HL-60/S4 treated with retinoic acid at 250 ng/mL for 4 days and 3 days (cell line): ENCODE results near the gene KCNQ2.
"Not testable (repeated sequence)": the region's sequence is repeated elsewhere in the genome, so short reads cannot be mapped to it uniquely, and the experiment has no call there.

Experiments
- in situ Hi-C: fragments of 300-500 bp; cut with MboI; formaldehyde crosslinking; loops from 2 replicates; pipeline ENCODE4 v1.7.0; 2022; ENCODE audit warnings: low sequenced_read_pairs

Gene KCNQ2

DNA sequence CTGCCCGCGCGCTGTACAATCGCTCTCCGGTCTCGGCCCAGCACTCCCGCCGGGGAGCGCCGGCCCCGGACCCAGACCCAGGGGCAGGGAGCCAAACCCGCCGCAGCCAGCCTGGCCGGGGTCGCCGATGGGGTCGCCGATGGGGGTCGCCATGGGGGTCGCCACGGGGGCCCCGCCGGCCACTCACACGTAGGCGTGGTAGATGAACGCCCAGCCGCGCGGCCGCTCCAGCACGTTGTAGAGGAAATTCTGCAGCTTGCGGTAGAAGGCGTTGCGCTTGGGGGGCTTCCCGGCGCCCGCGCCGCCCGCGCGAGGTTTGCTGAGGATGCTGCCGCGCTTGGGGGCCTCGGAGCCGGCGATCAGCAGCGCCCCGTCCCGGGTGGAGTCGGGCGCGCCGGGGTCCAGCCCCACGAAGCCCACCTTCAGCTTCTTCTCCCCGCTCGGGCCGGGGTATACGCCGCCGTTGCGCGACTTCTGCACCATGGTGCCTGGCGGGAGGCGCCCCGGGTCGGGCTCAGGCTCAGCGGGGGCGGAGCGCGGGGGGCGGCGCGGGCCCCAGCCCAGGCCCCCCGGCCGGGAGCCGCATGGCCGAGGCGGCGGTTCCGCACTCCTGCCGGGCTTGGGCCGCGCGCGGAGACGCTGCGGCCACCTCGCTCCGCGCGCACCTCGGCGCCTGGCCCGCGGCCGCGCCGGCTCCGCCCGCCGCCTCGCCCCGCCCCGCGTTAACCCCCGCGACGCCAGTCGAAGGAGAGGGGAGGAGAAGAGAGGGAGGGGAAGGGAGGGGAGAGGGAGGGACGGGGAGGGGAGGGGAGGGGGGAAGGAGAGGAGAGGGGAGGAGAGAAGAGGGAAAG, at the start of gene KCNQ2:
KCNQ2 (minus strand) TSS at position 675 of the 851 bp plus-strand sequence; CDS start at position 483, 192 bp downstream.
- in situ Hi-C loops = no loop called here

DNA sequence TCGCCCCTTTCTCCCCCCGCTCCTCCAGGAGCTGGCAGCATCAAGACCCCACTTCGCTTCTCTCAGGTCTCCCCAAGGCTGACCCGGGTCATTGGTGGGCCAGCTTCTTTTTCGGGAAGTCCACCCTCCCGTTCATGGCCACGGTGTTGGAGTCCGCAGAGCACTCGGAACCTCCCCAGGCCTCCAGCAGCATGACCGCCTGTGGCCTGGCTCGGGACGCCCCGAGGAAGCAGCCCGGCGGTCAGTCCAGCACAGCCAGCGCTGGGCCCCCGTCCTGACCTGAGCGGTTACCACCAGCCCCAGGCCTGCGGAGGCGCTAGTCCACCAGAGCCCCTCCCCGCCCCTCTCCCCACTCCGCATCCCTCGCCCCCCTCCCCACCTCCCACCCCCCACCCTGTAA, 49.1 kb upstream of the KCNQ2 start:
- in situ Hi-C loops = no loop called here

DNA sequence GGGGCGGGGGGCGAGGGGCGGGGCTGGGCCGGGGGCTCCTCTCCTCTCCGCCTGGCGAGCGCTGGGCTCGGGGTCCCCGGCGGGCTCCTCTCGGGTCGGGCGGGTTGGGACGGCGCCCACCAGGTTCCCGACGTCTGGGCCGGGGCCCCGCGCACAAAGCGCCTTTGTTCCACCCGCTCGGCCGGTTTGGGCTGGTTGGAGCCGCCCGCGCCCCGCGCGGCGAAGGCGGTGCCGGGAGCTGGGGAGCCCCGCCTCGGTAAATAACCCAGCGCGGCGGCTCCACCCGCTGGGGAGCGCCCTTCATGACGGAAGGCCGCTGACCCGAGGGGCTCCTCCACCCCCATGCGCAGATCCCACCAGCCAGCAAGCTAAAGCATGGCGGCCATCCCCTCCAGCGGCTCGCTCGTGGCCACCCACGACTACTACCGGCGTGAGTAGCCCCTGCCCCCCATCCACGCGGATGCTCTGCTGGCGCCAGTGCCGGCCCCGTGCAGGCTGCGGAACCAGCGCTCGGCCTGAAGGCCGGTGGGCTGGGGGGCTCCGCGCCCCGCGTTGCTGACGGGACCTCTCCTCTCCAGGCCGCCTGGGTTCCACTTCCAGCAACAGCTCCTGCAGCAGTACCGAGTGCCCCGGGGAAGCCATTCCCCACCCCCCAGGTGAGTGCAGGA, 48.6 kb upstream of the KCNQ2 start:
- in situ Hi-C loops = no loop called here

DNA sequence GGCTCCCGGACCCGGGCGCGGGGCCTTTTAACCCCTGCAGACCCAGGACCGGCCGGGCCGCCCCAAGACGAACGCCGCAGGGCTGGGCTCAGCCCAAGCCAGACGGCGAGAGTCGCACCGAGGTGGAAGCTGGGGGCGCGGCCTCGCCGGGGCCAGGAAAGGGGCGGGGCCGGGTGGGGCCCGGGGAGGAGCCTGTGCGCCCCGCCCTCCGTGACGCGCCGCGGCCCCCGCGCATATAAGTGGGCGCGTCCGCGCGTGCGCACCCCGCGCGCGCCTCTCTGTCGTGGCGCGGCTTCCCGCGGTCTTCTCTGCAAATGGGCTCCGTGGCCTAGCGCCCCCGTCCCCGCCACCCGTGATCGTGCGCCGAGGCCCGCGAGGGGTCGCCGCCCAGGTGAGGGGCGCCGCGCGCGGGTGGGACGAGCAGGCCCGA, 48.1 kb upstream of the KCNQ2 start, which contains the start of gene PPDPF:
PPDPF (plus strand) TSS at position 262 of the 430 bp plus-strand sequence. CDS start 544 bp downstream, outside the sequence.
- in situ Hi-C loops = no loop called here

DNA sequence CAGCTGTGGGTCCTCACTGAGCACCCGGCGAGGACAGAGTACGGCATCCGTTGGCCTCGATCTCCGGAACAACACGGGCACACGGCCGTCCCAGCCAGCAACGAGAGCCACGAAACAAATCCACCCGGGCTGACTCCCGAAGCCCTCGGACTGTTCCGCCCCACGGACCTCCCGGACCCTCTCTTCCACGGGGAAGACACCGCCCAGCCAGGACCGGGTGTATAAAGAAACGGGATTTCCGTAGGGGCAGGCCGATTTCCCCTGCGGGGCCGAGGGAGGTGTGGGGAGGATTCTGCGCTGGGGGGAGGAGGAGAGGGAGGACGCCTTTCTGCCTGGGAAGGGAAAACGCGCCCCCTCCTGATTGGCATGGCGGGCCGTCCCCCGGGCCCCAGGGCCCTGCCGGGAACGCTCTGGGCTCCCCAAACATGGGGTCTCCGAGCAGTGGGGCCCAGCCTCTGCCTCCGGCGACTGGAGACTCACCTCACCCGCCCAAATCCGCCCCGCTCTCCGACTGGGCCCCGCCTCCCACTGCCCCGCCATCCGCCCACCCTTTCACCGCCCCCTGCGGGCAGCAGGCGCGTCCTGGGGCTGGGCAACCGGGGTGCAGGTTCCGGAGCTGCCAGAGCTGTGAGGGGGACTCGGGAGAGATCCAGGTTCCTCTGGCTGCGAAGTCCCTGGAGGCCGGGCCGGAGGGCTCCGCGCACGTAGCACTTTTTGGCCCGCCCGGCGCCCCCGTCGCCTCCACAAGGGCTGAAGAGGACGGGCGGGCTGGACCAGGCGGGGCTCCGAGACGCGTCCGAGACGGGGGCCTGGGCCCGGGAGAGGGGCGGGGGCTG, 47.4 kb upstream of the KCNQ2 start:
- in situ Hi-C loops = no loop called here

DNA sequence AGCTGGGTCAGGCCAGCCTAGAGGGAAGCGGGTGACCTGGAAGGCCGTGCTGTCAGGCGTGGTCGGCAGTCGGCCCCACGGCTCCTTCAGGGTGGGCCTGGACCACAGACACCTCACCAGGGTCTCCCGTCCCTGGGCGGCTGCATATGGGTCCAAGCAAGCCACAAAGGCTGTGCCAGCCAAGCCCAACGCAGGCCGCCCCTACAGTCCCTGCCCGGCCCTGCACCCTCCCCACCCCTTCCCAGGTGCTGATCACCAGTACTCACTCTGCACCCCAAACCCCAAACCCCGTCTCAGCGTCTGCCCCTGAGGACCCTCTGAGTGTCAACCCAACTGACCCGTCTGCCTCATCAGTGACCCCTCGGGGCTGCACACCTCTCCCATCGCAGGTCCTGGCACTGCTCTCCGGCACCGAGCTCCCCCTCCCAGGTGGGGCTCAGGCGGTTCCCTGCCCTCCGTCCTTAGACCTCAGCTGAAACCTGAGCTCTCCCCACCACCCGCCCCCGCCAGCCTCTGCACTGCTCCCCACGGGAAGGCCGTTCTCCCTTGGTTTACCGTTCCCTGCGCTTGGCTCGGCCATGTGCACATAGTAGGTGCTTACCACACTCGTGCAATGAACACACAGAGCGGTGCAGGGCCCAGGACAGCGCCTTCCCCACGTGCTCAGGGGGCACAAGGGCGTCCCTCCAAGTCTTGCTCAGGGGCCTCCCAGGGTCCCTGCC, 46.7 kb upstream of the KCNQ2 start:
- in situ Hi-C loops = no loop called here

DNA sequence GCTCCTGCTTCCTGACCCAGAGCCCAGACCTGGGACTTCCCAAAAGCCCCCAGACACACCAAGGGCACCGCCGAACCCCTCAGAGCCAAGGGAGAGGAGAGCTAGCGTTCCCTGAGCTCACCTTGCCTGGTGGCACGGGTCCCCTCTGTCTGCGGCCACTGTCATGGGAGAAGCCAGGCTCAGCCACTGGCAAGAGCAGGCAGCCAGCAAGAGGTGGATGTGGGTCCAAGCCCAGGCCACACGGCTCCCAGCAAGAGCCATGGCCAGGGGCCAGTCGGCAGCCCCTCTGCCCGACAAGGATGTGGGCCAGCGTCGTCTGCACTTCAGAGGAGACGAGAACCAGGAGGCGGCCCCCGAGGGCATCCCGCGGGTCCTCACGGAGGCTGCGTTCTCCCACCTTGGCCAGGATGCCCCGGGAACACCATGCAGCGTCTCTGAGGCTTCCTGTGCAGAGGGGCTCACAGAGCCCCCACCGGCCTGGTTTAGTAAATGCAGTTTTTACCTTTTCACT, 46.0 kb upstream of the KCNQ2 start:
- in situ Hi-C loops = no loop called here

DNA sequence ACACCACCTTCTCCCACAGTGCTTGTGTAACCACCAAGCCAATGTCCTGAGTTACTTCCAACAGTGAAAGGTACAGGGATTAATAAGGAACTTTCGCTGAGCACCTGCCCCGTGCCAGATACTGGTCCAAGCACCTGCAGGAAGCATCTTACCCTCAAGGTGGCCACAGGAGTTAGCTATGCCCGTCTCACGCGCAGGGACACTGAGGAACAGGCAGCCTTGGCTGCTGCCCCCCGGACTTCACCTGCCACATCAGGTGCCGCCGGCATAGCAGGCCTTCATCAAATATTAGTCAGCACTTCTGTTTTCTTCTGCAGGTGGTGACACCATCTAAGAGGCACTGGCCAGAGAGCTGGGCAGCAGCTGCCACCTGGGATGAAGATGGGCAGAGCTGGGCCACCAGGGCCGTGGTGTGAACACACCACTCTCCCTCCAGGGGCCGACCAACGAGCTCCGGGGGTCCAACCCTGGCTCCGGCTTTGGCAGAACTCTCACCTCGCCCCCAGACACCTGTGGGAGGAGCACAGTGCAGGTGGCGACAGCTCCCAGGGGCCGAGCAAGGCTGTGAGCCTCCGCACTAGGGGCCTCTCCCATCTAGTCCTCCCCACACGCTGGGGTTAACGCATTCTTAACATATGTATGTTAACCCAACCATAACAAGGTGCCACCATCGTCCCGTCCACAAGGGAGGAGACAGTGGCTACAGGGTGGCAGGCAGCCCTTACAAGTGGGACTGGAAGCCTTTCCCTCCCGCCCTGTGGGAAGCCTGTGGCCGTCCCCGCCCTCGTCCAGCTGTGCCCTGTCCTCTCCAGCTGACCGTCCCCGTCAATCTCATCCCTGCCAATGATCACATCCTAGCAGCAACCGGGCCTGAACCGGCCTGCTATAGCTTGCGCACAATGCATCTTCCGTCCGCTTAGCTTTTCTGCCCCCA, 45.2 kb upstream of the KCNQ2 start:
- in situ Hi-C loops = no loop called here

DNA sequence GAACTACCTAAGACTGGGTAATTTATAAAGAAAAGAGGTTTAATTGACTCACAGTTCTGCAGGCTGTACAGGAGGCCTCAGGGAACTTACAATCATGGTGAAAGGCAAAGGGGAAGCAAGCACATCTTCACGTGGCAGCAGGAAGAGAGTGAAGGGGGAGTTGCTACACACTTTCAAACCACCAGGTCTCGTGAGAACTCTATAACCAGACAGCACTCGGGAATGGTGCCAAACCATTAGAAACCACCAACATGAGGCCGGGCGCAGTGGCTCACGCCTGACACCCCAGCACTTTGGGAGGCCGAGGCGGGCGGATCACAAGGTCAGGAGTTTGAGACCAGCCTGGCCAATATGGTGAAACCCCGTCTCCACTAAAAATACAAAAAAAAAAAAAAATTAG, 42.1 kb upstream of the KCNQ2 start:
- in situ Hi-C loops = not testable (repeated sequence)

DNA sequence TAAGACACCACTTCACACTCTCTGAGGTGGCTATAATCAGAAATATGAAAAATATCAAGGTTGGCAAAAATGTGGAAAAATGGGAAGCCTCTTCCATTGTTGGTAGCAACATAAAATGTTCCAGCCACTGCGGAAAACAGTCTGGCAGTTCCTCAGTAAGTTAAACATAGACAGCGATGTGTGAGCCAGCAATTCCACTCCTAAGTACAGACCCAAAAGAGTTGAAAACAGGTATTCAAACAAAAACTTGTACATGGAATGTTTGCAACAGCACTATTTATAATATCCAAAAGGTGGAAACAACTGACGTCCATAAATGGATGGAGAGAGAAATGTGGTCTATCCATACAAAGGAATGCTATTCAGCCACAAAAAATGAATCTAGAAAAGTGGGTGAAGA, 40.8 kb upstream of the KCNQ2 start:
- in situ Hi-C loops = no loop called here

DNA sequence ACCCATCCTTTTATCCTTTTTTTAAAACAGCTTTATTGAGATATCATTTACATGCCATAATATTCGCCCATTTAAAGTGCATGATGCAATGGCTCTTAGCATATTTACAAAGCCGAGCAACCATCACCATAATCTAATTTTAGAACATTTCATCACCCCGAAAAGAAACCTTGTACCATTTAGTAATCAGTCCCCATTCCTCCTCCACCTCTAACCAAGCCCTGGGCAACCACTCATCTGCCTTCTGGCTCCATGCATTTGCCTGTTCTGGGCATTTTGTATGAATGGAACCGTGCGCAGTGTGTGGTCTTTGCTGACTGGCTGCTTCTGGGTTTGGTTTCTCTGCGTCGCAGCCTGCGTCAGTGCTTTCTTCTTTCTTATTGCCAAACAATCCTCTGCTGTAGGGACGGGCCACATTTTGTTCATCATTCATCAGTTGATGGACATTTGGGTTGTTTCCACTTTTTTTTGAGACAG, 36.7 kb upstream of the KCNQ2 start:
- in situ Hi-C loops = no loop called here

DNA sequence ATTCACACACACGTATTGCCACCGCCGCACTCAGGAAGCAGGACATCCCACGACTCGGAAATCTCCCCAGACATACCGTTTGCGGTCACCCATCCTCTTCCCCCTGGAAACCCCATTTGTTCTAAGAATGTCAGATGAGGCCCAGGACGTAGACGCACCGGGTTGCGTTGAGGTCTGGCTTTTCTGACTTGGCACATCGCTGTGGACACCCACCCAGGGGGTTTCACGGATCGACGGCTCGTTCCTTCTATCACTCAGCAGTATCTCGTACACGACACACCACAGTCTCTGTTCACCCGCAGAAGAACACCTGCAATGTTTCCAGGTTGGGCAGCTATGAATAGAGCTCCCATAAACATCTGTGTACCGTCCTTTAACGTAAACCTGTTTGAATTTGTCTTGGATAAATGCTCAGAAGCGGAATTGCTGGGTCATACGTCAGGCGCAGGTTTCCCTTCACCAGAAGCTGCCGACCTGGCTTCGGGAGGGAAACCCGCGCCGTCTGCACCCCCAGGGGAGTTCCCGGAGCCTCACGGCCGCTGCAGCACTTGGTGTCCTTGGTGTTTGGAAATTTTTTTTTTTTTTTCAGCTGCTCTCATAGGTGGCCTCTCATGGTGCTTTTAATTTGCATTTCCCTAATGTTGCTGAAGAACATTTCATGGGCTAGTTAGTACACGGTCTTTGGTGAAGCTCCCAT, 35.8 kb upstream of the KCNQ2 start:
- in situ Hi-C loops = no loop called here

DNA sequence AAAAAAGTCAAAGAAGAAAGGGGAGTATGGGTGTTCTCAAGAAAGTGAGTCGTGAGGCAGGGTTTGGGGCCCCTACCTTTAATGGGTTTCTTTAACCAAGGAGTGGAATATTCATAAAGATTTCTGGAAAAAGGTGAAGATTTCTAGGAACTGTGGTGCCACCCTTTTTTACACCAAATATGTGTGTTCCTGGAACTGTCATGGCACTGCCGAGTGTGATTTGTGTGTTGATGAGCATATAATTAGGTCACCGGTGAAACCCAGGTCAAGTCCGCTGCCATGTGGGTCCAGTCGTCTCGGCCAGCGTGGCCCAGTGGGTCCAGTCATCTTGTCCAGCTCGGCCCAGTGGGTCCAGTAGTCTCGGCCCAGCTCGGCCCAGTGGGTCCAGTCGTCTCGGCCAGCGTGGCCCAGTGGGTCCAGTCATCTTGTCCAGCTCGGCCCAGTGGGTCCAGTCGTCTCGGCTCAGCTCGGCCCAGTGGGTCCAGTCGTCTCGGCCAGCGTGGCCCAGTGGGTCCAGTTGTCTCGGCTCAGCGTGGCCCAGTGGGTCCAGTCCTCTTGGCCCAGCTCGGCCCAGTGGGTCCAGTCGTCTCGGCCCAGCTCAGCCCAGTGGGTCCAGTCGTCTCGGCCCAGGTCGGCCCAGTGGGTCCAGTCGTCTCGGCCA, 34.8 kb upstream of the KCNQ2 start:
- in situ Hi-C loops = no loop called here

DNA sequence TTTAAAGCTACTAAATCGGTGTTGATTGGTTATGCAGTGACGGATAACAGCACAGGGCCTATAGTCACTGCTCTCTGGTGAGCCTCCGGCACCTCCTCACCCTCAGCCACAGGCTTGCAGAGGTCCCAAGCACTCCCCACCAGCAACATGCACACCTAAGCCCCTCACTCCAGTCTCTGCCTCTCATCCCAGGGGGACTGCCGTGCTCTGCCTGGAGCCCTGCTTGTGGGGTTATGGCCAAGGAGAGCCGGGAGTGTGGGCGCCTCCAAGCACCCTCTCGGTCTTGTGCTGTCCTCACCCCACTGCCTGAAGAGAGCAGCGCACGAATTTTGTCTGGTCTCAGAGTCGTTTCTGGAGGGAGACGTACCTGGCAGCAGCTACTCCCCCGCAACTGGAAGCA, 33.3 kb upstream of the KCNQ2 start:
- in situ Hi-C loops = no loop called here

DNA sequence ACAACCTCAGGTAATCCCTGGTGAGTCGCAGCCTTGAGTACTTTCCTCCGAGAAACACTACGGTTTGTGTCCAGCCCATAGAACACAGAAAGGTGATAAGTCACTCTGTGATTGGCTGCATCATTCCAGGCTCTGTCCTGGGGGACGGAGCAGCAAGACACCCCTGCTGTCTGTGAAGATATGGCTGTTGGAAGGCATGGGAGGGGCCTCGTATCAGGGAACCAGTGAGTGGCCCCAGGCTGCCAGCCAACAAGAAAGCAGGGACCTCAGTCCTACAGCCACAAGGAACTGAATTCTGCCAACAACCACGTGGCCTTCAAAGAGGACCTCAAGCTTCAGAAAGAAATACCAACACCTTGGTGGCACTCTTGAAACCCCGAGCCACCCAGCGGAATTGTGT, 32.8 kb upstream of the KCNQ2 start:
- in situ Hi-C loops = no loop called here

DNA sequence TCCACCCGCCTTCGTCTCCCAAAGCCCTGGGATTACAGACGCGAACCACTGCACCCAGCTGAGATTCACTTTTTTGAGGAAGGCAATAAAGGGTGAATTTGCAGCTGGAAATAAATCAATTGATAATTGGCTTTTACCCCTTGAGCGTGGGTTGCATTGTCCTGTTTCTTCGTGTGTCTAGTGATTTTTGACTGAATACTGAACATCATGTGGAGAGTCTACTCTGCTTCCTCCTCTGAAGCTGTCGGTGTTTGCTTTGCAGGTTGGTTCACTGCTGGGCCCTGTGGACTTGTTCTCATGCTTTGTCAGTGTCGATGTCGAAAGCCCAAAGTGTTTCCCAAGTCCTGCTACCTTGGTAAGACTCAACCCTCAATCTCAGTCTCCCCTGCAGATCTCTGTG, 32.2 kb upstream of the KCNQ2 start:
- in situ Hi-C loops = no loop called here

DNA sequence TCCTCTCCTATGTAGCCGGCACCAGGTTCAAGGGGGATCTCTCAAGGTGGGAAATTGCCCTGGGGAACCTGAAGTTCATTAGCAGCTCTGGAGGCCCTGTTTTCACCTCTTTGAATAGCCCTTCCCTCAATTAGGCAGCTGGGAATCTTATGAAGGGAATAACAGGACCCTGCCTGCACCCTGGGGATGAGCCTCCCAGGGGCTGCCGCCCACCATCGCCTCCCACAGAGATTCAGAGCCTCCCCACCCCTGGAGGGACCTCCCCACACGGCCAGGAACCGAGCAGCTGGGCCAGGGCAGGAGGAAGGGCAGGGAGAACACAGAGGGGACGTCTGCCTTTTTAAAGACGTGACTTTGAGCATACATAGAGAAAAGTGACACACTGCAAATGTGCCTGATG, 31.1 kb upstream of the KCNQ2 start:
- in situ Hi-C loops = no loop called here

DNA sequence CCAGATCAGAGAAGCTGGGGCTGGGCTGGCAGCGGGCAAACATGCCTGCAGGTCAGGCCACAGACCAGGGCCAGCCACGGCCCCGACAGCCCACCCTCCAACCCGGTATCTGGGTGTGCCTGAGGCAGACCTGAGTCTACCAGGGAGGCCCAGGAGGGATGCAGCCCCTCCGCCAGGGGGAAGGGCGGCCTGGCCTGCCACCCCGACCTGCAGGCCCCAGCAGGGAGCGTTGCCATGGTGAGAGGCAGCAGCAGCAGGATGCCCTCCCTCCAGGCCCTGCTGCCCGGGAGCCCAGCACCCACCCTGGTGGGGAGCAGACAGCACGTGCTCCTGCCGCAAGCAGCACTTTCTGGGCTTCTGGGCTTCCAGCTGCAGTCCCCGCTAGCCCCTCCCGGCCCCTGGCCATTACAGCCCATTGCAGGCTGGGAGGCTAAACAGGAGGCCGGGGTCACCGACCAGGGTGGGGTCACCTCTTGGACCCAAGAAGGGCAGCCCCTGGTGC, 30.3 kb upstream of the KCNQ2 start:
- in situ Hi-C loops = no loop called here
